NCI-H1092 (cell line): ENCODE measurements around the gene FGF14.
"Not testable (repeated sequence)": the region's sequence is repeated elsewhere in the genome, so short reads cannot be mapped to it uniquely, and the experiment has no call there.

Source experiments
- DNase-seq: peaks from one replicate; lab custom pipeline; 2025; lab: John Stamatoyannopoulos, UW

The FGF14 gene

DNA sequence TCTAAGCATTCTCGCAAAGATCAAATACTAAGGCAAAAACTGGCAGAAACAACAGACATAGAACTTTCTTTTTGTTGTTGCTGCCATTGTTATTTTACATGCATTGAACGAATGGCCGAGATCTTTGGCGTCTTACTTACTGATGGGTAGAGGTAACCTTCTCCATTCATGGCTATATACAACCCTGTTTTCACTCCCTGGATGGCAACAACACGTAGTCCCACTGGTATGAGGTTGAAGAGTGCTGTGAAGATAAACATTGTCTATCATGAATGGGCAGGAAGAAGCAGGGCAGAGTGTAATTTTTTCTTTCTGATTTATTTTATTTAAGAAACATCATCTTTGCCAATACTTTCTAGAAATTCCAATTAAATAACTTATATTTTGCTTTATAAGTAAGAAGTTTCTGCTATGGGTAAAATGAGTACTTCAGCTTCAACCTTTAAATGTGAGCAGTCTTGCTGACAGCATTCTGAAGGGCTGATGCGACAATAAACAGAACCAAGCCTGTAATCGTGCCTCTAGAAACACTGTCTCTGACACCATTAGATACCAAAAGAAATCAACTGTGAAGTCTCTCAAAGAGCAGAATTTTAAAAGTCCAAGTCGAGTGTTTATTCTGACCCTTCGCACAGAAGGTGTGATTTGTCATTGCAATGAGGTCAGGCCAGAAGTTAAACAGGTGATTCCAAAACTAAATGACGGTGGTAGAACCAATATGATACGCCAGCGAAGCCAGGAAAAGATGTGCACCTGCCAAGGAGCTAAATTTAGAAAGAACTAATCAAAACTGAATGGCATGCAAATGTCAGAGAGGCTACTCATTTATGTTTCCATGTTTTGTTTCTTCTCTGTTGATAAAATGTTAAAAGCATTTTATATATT is 533.0 kb downstream of the FGF14 start:
- DNase-seq, result no peak

DNA sequence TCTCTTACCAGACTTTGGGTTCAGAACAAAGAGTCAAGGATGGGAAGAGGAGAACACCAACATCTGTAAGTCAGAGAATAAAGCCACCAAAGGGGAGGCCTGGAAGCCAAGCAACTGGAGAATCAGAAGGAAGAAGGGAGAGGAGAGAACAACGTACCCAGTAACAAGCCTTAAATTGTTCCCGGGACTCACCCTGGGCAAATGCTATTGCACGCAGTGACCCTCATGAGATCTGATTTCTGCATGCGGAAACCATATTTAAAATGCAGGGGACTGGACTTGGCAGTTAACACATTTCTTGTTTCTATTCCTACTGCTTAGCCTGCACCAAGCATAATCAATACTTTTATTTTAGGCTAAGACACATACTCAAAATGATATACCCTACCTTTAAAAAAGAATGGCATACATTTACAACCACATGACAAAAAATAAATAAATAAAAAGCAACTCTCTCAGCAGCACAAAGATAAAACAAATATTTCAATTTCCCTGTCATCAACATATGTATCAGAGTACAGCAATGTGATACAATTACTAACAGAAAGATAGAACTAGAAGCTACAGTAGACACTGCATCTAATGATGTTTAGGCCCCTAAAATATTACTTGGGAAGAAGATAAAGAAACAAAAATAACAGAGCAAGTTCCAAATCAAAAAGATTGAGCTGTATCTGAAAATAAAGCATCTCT is 534.8 kb downstream of the FGF14 start:
- DNase-seq, result no peak

DNA sequence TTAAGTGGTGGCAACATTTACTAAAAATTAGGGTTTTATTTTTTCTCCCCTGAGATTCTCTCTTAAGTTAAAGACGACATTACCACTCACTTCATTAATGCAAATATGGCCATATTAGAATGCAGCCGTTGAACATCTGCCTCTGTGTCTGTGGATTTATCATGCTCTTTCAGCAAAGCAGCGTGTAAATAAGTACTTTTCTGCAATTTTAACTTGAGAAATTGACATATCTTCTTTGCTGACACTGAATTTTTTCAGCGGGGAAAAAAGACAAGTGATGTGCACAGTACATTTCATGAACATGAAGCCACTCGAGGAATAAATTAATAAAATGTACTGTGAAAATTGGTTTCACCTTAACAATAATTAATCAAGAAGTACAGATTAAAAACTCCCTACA is 543.0 kb downstream of the FGF14 start:
- DNase-seq, result no peak

DNA sequence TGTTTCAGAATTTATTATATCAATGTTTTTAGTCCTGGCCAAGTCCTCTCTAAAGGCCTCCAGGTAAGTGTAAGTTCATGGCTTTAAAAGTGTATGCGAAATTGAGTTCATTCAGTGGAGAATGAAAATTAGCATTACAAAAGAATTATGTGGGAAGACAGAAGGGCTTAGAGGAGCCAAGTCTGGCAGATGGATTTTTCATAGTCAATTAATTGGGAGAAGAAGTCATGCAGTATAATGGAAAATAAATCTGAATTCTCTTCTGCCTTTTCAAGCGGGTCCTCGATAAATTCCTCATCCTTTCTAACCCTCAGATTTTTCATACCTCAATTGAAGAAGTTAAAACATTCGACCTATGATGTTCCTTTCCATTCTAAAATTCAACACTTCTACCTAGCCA is 555.1 kb downstream of the FGF14 start:
- no peak for DNase-seq

DNA sequence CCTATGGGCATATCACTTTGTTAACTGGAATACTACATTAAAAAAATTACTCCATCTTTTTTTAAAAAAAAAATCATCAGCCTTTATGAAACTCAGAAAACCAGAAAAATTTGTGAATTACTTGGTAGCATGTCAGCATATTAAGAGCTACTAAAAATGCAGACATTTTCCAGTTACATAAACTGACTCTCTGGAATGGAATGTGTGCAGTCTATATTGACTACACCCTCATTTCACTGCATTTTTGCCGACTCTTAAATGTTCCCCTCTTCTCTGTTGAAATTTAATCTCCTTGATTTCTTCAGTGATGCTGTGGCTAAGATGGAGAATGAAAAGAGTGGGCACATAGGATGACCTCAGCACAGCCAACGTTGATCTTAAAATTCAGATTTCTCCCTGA is 555.6 kb downstream of the FGF14 start:
- no peak for DNase-seq

DNA sequence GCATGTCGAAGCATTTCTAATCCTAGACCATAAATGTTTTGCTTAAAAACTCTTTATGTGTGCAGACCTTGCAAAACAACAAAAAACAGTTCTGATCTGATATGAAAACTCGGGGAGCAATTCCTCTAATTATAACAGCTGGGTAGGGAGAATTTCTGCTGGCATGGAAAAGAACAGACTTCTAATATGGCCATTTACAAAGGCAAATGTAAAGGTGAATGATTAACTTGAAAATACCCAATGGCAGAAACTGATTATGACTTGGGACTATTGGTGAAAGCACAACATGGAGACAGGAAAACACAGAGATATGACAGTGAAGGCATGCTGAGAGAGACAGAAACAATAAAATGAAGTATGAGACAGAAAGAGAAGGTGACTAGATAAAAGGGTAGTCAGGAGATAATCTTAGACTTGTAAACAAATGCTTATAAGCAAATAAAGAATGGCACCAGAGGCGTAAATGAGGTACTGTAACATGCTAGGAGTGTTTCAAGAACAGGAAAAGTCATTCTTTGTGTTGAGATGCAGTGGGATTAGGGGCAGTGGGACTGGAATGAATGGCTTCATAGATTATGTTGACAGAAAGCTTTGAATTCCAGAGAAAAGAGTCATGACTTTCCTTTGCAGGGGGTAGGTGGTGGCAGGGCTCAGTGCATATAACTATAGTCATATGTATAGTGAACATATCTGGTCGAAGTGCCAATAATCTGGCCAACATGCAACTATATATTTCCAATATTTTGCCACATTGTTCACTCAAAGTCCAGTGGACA is 556.4 kb downstream of the FGF14 start:
- DNase-seq, result no peak

DNA sequence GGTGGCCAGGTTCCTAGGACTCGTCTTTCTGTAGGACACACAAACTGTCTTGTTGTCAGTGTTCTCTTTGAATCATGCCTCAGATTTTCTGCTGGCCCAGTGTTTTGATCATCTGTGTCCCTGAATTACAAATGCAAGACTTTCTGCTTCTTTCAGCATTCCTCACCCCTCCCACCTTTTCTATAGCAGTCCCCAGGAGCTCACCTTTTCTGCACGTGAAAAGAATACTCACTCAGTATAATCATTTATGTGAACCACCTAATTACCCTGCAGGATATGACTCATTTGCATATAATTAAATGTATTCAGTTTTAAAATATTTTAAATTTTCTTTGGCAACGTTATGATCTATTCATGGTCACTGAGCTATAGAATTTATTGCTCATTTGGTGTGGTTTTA is 560.1 kb downstream of the FGF14 start:
- no peak for DNase-seq

DNA sequence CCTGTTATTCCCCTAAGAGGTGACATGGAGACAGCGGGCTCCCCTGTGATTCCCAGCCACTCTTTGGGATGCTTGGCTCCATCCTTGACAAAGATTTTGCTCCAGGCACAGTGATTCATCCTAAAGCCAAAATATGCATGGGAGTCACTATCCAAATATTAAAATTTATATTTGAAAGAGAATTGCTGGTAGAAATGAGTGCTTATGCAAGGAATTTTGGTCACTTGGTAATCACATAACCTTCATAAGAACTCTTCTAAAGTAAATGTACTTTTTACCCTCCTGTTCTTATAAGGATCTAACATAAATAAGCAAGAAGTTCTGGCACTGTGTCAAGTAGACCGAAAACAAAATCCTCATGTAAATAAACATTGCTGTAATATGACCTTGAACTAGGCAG is 563.5 kb downstream of the FGF14 start:
- DNase-seq, result no peak

DNA sequence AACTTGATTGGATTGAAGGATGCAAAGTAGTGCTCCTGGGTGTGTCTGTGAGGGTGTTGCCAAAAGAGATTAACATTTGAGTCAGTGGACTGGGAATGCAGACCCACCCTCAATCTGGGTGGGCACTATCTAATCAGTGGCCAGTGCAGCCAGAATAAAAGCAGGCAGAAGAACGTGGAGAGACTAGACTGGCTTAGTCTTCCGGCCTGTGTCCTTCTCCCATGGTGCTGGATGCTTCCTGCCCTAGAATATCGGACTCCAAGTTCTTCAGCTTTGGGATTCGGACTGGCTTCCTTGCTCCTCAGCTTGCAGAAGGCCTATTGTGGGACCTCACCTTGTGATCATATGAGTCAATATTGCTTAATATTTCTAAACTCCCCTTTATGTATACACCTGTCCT is 564.1 kb downstream of the FGF14 start:
- not testable (repeated sequence) for DNase-seq

DNA sequence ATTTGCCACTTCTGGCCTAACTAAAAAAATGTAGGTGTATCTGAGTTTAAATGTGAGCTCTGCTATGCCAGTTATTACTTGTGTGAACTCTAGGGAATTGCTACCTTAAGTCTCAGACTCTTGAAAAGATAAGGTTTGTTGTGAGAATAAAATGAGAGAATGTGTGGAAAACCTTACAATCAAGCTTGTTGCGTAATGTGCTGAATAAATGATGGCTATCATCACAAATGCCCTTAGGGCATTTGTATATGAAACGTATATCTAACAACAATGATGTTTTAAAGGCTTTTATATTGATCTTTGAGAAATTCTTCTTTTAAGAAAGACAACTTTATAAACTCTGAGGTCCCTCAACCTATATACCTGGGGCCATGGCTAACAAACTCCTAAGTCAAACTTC is 564.6 kb downstream of the FGF14 start:
- no peak for DNase-seq

DNA sequence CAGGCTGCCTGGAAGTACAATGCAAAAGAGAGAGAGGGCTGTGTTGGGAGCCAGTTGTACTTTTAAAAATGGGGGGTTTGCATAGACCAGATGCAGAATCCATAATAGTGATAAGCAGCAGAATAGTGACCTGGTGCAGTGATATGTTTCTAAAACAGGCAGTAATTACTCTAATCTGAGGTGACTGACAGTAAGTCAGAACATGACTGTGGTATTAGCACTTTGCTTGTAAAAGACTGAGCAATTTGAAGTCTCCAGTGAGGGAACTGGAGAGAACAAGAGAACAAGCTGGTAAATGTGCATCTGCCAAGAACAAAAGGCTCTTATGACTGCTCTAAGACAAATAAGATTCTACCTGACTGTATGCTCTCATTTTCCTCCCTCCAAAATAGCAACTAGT is 565.9 kb downstream of the FGF14 start:
- no peak for DNase-seq

DNA sequence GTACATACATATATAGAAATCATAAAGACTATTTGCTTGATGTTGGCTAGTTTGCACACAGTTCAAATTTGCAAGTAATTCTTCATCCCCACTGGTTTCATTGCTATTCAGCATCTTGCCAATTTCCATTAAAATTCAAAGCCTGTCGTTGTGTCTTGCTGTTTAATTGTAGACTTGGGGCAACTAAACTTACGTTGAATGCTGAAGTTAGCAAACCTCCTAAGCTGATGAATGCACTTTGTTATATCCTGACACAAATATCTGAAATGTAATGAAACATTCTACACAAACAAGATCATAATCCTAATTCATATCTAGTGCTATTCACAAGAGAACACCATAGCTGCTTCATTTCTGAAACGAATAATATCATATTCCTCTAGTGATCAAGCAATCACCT is 568.2 kb downstream of the FGF14 start:
- no peak for DNase-seq

DNA sequence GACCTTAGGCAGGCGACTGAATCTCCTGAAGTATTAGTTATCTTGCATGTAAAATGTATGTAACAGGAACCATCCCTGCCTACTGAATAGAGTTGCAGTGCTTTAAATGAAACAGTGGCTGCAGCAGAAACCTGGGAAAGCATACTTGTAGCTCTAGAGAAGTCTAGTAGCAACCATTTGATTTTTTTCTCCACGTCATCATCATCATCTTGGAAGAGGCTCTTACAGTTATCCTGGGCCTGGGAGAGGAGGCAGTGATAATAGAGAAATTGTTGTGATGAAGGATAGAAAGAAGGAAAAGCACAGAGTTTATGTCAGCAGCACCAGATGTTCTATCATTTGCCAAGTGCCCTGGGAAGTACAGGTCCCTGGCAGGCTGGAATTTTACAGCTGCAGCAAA is 571.8 kb downstream of the FGF14 start:
- DNase-seq, result no peak

DNA sequence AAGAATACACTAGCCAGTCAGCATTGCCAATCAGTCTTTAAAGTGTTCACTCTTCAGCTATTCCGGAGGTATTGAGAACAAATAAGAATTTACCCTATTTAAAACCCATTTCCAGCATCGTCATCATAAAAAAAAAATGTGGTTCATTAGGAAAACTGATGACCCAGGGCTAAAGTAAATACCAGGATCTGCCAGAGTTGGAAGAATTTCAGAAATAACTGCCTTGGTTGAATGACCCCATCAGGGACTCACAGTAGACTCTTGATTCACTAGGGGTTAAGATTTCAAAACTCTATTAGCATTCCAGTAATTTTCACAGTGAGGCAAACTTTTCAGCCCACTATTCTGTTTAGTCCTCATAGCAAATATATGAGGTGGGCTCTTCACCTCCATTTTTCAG is 572.4 kb downstream of the FGF14 start:
- DNase-seq, result no peak

DNA sequence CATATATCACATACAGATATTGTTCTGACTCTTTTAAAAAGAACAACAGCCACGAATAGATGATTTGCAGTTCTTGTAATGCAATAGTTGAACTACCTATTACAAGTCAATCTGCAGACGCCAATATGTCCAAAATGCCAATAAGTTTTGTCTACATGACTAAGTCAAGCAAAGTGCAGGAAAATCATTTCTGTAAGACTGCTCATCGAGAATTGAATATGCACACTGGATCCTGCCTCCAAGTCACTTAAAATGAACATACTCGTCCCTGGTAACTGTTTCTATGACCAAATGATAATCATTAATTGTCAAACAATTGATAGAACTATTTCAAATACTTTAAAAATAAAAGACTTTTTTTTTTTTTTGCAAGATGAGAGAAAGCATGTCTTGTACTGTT is 573.7 kb downstream of the FGF14 start:
- no peak for DNase-seq

DNA sequence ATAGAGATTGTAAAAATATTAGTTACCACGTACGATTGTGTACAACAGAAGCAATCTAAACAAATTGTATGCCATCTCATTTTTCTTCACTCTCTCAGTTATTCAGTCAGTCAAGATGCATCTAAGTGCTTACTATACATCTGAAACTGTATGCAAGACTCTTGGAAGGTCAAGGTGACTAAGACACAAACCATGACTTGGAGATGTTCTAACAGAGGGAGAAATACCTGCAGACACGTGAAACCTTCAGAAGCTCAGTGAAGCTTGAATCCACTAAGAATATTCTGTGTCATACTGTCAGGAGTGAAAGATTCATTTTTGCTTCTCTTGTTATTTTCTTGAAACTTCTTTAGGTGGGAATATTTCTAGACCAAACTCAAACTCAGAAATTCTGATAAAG is 584.0 kb downstream of the FGF14 start:
- no peak for DNase-seq

DNA sequence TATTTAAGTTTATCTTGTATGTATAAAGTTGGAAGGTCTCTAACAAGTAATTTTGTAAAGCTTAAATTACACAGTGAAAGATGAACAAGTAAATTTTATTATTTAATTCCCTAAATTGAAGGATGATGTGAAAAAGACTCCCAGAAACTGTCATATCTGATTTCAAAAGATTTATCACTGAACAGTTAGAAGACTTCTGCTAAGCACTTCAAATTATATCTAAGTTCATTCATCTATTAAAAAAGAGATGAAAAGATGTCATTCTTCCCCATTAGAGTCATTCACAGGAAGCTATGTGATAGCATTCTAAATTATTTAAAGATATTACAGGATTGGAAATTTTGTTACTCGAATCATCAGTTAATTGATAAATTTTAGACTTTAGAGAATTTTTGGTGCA is 590.0 kb downstream of the FGF14 start:
- DNase-seq, result no peak

DNA sequence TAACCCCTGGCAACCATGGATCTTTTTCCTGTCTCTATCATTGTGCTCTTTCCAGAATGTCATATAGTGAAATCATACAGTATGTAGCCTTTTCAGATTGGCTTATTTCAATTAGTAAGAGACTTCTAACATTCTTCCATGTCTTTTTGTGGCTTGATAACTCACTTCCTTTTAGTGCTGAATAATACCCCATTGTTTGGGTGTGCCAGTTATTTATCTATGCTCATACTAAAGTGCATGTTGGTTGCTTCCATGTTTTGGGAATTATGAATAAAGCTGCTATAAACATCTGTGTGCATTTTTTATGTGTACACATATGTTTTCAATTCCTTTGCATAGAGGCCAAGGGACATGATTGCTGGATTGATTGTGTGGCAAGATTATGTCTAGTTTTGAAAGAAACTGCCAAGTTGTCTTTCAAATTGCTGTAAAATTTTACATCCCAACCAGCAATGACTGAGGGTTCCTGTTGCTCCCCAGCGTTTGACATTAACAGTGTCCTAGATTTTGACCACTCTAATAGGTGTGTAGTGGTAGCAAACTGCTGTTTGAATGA is 590.5 kb downstream of the FGF14 start:
- no peak for DNase-seq

DNA sequence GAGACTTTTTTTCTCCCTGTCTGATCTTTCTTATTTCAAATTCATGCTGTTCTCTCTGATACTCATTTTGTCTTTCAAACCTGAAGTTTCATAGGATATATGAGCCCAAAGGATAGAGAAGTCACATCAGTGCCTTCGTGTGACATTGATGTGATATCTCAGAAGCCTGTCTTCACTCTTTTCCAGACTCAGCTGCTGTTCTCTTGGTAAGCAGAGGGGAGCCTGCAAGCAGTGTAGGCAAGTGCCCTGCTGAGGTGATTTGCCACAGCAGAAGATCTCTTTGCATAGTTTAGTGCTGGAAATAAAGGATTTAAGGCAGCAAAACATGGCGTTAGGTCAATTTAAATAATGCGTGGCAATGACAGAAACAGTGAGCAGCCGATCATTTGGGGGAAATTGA is 602.7 kb downstream of the FGF14 start:
- no peak for DNase-seq

DNA sequence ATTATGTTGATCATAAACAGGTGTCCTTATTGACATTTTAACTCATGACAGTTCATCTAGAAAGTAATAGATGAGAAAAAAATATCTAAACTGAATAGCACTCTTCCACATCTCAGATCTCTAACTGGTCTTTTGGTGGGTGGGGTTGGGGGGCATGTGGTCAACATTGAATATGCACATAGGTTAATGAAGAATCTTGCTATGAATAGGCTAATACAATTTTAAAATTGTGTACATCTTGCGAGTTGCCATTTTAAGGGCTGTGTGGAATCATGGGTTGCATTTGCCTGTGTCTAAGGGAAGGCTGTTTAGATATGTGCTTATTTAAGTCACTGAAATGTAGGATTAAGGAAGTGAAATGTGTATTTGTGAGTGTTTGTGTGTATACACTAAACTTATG is 603.4 kb downstream of the FGF14 start:
- no peak for DNase-seq

DNA sequence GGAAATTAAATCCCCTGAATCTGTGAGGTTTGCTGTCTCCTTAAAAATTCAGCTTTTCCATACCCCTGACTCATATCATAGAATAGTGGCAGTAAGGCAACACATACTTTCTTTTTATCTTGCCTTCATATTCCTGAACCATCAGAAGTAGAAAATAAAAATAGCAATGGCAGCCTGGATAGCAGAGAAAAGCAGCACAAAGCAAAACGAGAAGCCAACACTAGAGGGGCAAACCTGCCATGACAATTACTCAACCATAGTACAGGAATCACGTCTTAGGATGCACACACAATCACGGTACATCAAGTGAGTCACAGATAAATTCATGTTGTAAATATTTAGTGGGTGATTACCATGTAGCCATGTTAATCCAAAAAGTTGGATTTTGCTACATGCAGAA is 606.4 kb downstream of the FGF14 start:
- no peak for DNase-seq

DNA sequence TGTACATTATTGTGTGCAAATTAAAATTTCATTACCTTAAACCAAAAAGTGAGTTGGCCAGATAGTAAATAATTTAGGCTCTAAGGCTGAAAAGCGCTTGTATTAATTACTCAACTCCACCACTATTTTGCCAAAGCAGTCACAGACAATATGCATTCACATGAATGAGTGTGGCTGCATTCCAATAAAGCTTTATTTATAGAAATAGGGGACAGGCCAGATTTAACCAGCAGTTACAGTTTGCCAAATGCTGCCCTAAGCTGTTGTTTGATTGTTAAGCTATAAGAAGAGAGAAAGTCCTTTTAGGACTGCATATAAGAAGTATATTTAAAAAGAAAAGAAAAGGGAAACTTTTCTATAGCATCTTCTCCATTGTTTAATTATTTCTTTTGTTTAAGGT is 606.8 kb downstream of the FGF14 start:
- no peak for DNase-seq

DNA sequence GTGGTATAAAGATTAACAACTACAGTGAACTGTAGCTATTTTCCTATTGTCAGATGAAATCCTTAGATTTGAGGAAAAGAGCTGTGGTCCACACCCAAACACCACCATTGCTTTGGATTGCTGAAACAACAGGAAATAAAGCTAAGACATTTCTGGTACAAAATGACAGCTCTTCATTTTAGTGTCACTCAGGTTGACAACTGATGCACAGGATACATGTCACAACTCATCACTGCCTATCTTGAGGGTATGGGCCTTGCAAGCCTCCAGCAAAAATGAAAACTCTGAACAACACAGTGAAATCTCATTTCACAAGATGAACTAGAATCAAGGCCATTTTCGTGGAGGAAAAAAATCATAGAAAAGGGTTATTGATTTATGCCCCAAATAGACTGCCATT is 609.7 kb downstream of the FGF14 start:
- DNase-seq, result no peak
